ENCODE measurements around the gene GLI3. TPM values are rescaled to one million over a fixed set of nuclear protein-coding genes. Genes with fewer than 3 reads are reported as not detected.

GLI3 gene
- total and polyA plus RNA-seq, 2 of the 8 experiments (the other 6 are each of a cell fraction or from before 2014, with no cell fraction given) = 8.0 to 31.1 TPM

GRCh38 chr7:41928781-41929180 lies 308.2 kb downstream of the GLI3 start:
- Histone ChIP-seq H3K4me1 (replicated peaks in 1 of 4; ENCODE audit: control insufficient read depth in 3 of 4, insufficient read depth in 4 of 4, low read length in 3 of 4) (no peaks in the 10 kb centered on the region; a peak in 1 of 7 replicates), H3K36me3 (ENCODE audit: control insufficient read depth in 2 of 4, insufficient read depth in 4 of 4, low read length in 3 of 4) (no peaks in the 10 kb centered on the region), H3K23ac (ENCODE audit: insufficient read length) (no peak overlapping the region), H3K4me2 (ENCODE audit: insufficient read depth in 1 of 2, low read depth in 2 of 2, low read length in 2 of 2) (no peak overlapping the region), H2AFZ (ENCODE audit: low read length) (no peak overlapping the region), H3K79me1 (ENCODE audit: low read depth, low read length) (no peaks in the 10 kb centered on the region), H3K18ac (ENCODE audit: extremely low read depth, low read length) (no peak overlapping the region), H4K8ac (ENCODE audit: extremely low read depth, insufficient read depth, low read length) (no peak overlapping the region), H3K9me3 (ENCODE audit: insufficient read depth in 2 of 2, low read depth in 1 of 2, low read length in 1 of 2) (no peaks in the 10 kb centered on the region), H4K20me1 (replicated peaks in 1 of 2; ENCODE audit: control insufficient read depth in 1 of 2, insufficient read depth in 2 of 2, low read length in 2 of 2) (no peaks in the 10 kb centered on the region), H3K23me2 (ENCODE audit: low read depth, low read length) (no peaks in the 10 kb centered on the region; the same call in 1 of the 2 replicates), H4K5ac (ENCODE audit: insufficient read length, low read depth, low read length) (no peak overlapping the region), H3K79me2 (ENCODE audit: control insufficient read depth in 1 of 2, insufficient read depth in 2 of 2, low read length in 2 of 2) (no peaks in the 10 kb centered on the region), H4K91ac (replicated peaks; ENCODE audit: insufficient read length, low read length) (no peak overlapping the region), H3K4me3 (ENCODE audit: extremely low read depth in 1 of 4, insufficient read depth in 2 of 4, low read depth in 3 of 4, low read length in 4 of 4) (no peak overlapping the region), H2BK5ac (ENCODE audit: low read depth, low read length) (no peak overlapping the region), H3K27me3 (replicated peaks in 1 of 4; ENCODE audit: control insufficient read depth in 3 of 4, extremely low read depth in 1 of 4, insufficient read depth in 3 of 4, low read length in 3 of 4) (no peaks in the 10 kb centered on the region), H2AK5ac (ENCODE audit: low read depth, low read length) (no peak overlapping the region), H2BK20ac (ENCODE audit: low read length) (no peak overlapping the region), H2BK120ac (replicated peaks; ENCODE audit: low read depth, low read length) (no peak overlapping the region), H3K27ac (ENCODE audit: low read depth, low read length) (no peak overlapping the region), H3K14ac (ENCODE audit: insufficient read length) (no peak overlapping the region), H3K9ac (replicated peaks in 1 of 4; ENCODE audit: extremely low read depth in 1 of 4, low read depth in 3 of 4, low read length in 3 of 4) (no peak overlapping the region), H2BK15ac (ENCODE audit: low read length) (no peak overlapping the region), H3K4ac (replicated peaks; ENCODE audit: insufficient read length, low read depth, low read length) (no peak overlapping the region), H3K56ac (replicated peaks; ENCODE audit: insufficient read length, low read depth, low read length) (no peak overlapping the region), H2BK12ac (ENCODE audit: low read depth, low read length) (no peak overlapping the region)
- no peak for DNase-seq (ENCODE audit: low read depth in 1 of 2, low spot score in 2 of 2)
- ChIA-PET CTCF (ENCODE audit: partially characterized antibody) (interaction anchor here (0.8 to 2.8 kb wide), 3 partner anchors 8 to 12 kb away, joined by 3 to 12 read pairs (median 3); no protein-coding TSS in a partner anchor), POLR2A (ENCODE audit: partially characterized antibody) (no interaction called here)
- 86% methylated on average over 1 of the region's 1 CpG; no CpG with 5 or more reads in 1 of the 2 experiments for WGBS, 2 experiments (ENCODE audit: extremely low coverage in 1 of 2, insufficient coverage in 1 of 2, insufficient read length in 1 of 2, insufficient replicate concordance in 2 of 2, low coverage in 1 of 2, low lambda C conversion rate in 2 of 2, missing lambda C conversion rate in 1 of 2)
- no peak for FAIRE-seq
- no peak for TF ChIP-seq BCL11A (IDR thresholded peaks at IDR 0.05; ENCODE audit: low read depth in 2 of 2, low read length in 2 of 2)
- TF ChIP-seq TCF12 (IDR thresholded peaks at IDR 0.05; ENCODE audit: low read depth, low read length) = no peak
- no peak for TF ChIP-seq JUND (IDR thresholded peaks at IDR 0.05; ENCODE audit: low read length)
